Stimulated activated CD8-positive, alpha-beta memory T cell treated with anti-CD3 and anti-CD28 coated beads, Interleukin-7, amount 100 ng/mL, for 1 hour (primary cell): ENCODE measurements around the gene STK32A.

ENCODE experiments used
- DNase-seq, 2 donors: peaks; one replicate each; pipeline ENCODE4 v3.0.0-alpha.2; 2020; ENCODE audit warnings: low read depth in 2 of 2

The STK32A gene

DNA sequence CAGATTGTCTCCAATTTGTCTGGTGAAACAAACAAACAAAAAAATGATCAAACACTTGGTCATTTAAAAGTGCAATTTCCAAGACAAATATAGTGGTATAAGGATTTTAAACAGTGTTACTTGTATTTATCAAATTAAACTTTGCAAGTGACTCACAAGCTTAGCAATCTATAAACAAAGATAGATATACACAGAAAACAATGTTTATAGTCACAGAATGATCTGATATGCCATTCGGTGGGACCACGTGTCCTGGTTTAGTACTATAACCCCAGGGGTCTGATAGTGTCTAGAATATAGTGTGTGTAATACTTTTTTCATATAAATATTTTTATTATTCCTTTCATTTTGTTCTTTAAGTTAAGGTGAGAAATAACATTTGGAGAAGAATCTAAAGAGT lies 183.8 kb downstream of the STK32A start:
- DNase-seq: no peak

GRCh38 chr5:147426640-147427327 lies 192.0 kb downstream of the STK32A start:
- no peak for DNase-seq

DNA sequence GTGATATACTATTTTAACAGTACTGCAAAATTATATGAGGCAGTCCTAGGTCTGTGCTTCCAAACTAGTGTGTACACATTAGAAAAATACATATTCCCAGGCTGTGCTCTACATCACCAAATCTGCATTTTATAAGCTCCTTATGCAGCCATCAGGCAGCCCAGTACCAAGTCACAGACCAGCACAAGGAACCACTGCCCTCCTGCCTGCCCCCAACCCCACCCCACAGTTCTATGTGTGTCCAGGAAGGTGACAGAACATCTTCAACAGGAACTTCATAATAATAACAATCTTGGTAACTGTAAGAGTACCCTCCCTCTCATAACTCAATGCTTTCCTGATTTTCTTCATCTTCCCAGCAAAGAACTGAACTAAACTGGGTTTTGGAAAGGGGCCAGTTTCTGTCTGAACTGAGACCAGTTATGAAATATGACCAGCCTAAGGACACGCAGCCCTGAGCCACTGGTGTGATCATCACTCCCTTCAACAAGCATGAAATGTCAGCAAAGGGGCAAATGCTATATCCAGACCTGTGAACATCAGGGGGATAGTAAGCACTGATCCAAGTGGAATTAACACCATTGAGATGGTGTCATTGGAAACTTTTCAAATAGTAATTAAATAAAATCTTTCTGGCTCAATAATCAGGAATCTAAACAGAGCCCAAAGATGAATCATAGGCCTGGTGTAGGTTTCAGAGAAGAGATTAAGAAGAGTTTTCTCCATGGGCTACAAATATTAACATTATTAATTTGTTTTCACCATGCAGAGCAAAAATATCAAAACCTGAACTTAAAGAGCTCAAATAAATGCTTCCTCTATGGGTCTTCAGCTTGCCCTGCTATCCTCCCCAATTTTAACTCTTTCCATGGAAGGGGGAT lies 192.9 kb downstream of the STK32A start:
- DNase-seq: no peak

DNA sequence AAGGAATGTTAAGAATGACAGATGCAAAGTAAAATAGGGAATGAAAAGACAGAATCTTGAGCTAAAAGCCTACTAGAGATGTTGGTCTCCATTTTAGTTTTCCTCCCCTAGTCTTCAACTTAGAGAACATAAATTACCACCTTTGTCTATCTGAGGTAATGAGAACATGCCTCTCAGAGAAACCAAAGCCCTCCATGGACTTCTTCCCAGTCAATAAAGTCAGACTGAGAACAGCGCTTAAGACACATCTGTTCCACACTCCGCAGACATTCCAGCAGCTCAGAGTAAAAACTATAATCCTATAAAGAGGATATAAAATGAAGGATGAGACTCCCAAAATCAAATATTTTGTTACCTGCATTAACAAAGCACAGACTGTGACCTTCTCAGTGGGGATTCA lies 195.8 kb downstream of the STK32A start:
- DNase-seq: no peak

DNA sequence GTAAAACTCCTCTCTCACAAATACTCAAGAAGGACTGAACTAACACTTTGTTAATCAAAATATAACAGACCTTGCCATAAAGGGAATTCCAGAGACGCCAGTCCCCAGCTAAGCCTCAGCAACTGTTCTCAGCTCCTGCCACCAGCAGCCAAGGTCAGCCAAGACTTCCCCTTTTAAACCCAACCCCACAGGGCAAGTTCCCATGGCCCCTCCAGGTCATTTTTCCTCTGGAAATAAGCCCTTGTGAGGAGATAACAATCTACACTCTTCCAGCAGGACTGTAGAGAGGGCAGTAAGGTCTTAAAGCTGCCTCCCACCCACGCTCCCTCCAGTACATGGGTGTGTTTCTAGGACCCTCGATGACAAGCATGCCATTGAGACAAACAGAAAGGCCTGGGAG lies 196.8 kb downstream of the STK32A start:
- no peak for DNase-seq

DNA sequence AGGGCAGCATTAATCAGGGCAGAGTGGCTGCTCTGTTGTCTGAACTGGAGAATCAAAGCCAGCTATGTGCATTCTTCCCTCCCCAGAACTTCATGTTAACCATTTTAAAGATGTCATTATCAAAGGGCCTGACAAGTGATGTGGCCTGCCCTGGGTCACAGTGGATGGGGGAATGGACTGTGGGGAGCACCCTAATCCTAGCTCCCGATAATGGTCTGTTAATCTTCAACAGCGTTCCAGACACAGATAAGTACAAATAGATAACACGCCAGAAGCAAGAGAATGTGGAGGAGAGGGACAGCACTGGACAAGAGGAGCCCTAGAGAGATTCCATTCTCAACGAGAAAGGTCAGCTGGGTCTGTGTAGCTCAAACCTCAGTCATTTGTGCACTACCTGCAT lies 197.5 kb downstream of the STK32A start:
- DNase-seq: no peak

- DNase-seq: no peak
Observed at GRCh38 chr5:147434049-147434448, 199.2 kb downstream of the STK32A start.

GRCh38 chr5:147436596-147436995 lies 201.8 kb downstream of the STK32A start:
- DNase-seq: no peak

- DNase-seq: no peak
Observed at GRCh38 chr5:147437161-147437596, 202.4 kb downstream of the STK32A start.
